Ascending aorta (tissue), 2 donors: ENCODE results near the gene LAMA2. TPM values are rescaled to one million over a fixed set of nuclear protein-coding genes. Genes with fewer than 3 reads are reported as not detected.
A peak's percentile ranks its signal among the peaks of the same experiment; 100 is the strongest.

ENCODE experiments used
- DNase-seq, 2 donors: peaks; one replicate each; pipeline ENCODE4 v3.0.0-alpha.2; 2019; ENCODE audit warnings: low spot score in 2 of 2
- H3K27ac ChIP-seq, 2 donors: fragments of 200-600 bp; sonication (generic); one replicate each; pipeline ENCODE4 v1.5.1; 2016 to 2017; ENCODE audit warnings: mild to moderate bottlenecking in 1 of 2
- H3K27me3 ChIP-seq: fragments of 200-600 bp; sonication (generic); one replicate; pipeline ENCODE4 v1.5.1; 2017
- H3K36me3 ChIP-seq, 2 donors: fragments of 200-600 bp; sonication (generic); one replicate each; pipeline ENCODE4 v1.5.1; 2016
- H3K4me1 ChIP-seq, 2 donors: fragments of 200-600 bp; sonication (generic); one replicate each; pipeline ENCODE4 v1.5.1; 2016 to 2017; ENCODE audit warnings: mild to moderate bottlenecking in 1 of 2
- H3K4me3 ChIP-seq, 2 donors: fragments of 200-600 bp; sonication (generic); one replicate each; pipeline ENCODE4 v1.5.1; 2016 to 2017; ENCODE audit warnings: mild to moderate bottlenecking in 1 of 2
- H3K9me3 ChIP-seq, 2 donors: fragments of 200-600 bp; sonication (generic); one replicate each; pipeline ENCODE4 v1.5.1; 2016
- CTCF ChIP-seq, 3 experiments: fragments of 200-600 bp in 2 of 3; fragments of 450-650 bp in 1 of 3; sonication (generic) in 2 of 3; IDR thresholded peaks; one replicate each; pipeline ENCODE4 v1.5.1; 2016 to 2019; ENCODE audit warnings: antibody characterized with exemption in 3 of 3, mild to moderate bottlenecking in 1 of 3, moderate library complexity in 1 of 3
- intact Hi-C: fragments of 100-400 bp; cut with DNase I; formaldehyde crosslinking; loops from one replicate; pipeline ENCODE4 v1.15.1; 2023
- total RNA-seq: library from RNA; depleted of rRNA; stranded (reverse); fragments of >200 nt; gene quantifications from one replicate; pipeline ENCODE4 v1.1.0, GENCODE V29; 2016

LAMA2 gene
- total RNA-seq, 1 donor from 2014 or later: 45.2 TPM

- no peak overlapping the region for H3K4me3 ChIP-seq
- intact Hi-C loops: loop anchor here (10.0 kb wide), 1 partner anchor 645 kb away; no protein-coding TSS in a partner anchor
- TF ChIP-seq CTCF (IDR thresholded peaks at IDR 0.05): no peak
- H3K27me3 ChIP-seq: no peaks in the 10 kb centered on the region
- no peaks in the 10 kb centered on the region for H3K4me1 ChIP-seq
- DNase-seq: no peak
- H3K36me3 ChIP-seq: no peaks in the 10 kb centered on the region
- H3K27ac ChIP-seq: no peak overlapping the region
- H3K9me3 ChIP-seq: no peaks in the 10 kb centered on the region
Observed at GRCh38 chr6:129369737-129370136, 486.8 kb downstream of the LAMA2 start.

DNA sequence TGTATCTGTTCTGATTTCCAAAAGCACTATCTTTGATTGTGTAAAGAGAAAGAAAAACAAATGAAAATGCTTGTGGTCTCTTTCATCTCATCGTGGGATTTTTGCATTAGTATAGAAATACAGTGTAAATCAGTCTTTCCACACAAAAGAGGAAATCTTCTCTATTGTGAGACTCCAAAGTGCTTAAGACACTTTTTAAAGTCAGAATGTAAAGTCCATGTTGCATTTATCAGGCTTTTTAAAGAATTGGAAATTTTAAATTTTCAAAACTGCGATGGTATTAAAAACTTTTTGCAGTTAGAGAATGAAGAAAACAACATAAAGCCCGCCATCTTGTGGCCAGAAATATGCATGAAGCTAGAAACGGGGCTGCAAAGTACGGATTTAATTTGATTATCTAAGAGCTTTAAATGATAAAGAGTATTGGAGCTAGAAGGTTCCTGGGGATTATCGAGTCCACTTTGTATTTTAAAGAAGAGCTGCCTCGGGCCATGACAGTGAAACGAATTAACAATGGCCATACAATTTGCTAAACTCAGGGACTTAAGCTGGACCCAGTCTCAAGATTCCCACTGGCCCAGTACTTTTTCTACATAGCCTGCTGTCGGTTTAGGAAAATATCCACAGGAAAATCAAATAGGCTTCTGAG lies 487.5 kb downstream of the LAMA2 start:
- no peaks in the 10 kb centered on the region for H3K36me3 ChIP-seq

DNA sequence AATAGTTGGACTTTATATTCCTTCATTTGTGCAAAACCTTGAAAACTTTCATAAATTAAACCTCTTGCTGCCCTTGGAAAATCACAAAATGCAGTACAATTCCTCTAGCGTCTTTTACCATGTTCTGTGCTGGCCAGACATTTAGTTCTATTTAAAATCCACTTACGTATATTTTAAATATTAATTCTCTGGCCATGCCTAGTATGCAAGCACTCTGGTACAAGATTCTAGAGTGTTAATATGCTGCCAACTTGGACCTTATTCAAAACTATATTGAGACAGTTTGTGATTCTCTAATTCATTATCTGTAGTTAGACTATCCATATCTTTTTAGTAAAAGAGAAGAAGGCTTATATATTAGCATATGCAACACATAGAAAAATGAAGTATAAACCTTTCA lies 498.9 kb downstream of the LAMA2 start:
- Histone ChIP-seq H3K36me3 (no peaks in the 10 kb centered on the region), H3K27ac (no peak overlapping the region), H3K4me3 (no peak overlapping the region), H3K4me1 (no peaks in the 10 kb centered on the region), H3K9me3 (no peaks in the 10 kb centered on the region), H3K27me3 (no peaks in the 10 kb centered on the region)
- DNase-seq: no peak
- intact Hi-C loops: no loop called here
- TF ChIP-seq CTCF (IDR thresholded peaks at IDR 0.05): no peak

More for the DNA sequence above, 487.5 kb downstream of the LAMA2 start:
- TF ChIP-seq CTCF (IDR thresholded peaks at IDR 0.05): peak in 2 of 3 experiments; percentile 40 to 59
- Histone ChIP-seq H3K4me3 (peak overlapping the region in 1 of 2 donors; percentile 31), H3K9me3 (no peaks in the 10 kb centered on the region), H3K27ac (no peak overlapping the region), H3K4me1 (no peaks in the 10 kb centered on the region), H3K27me3 (no peaks in the 10 kb centered on the region)
- DNase-seq: no peak
- intact Hi-C loops: loop anchor here (10.0 kb wide), 1 partner anchor 646 kb away; no protein-coding TSS in a partner anchor

DNA sequence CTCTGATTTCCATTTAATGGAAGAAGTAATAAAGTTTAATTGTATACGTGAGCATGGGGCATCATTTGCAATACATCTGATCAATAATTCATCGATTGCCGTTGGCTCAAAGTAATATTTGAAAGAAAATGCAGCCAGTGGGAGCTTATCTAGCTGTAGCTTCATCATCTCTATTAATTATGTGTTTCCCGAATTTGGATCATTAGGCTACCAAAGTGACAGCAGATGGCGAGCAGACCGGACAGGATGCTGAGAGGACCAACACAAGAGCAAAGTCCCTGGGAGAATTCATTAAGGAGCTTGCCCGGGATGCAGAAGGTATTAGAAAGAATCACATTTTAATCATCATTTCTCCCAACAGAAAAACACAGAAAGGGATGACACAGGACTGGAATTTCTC lies 500.0 kb downstream of the LAMA2 start:
- H3K27me3 ChIP-seq: no peaks in the 10 kb centered on the region

GRCh38 chr6:129385117-129385516 lies 502.2 kb downstream of the LAMA2 start:
- intact Hi-C loops: no loop called here
- Histone ChIP-seq H3K27ac (no peak overlapping the region), H3K36me3 (peaks cover 0 to 3% of the 10 kb centered on the region in 2 donors), H3K4me1 (no peaks in the 10 kb centered on the region), H3K4me3 (no peak overlapping the region), H3K27me3 (no peaks in the 10 kb centered on the region), H3K9me3 (no peaks in the 10 kb centered on the region)
- DNase-seq: no peak
- TF ChIP-seq CTCF (IDR thresholded peaks at IDR 0.05): no peak

More for the DNA sequence above, 500.0 kb downstream of the LAMA2 start:
- TF ChIP-seq CTCF (IDR thresholded peaks at IDR 0.05): no peak
- DNase-seq: no peak
- intact Hi-C loops: no loop called here
- H3K9me3 ChIP-seq: no peaks in the 10 kb centered on the region
- no peak overlapping the region for H3K27ac ChIP-seq
- H3K36me3 ChIP-seq: peaks cover 0 to 3% of the 10 kb centered on the region in 2 donors
- no peaks in the 10 kb centered on the region for H3K4me1 ChIP-seq
- H3K4me3 ChIP-seq: no peak overlapping the region
